OCI-LY3 (cell line): ENCODE measurements around the gene MACC1.

ENCODE experiments used
- H2AFZ ChIP-seq: fragments of 200-600, 300-600 bp; shearing (Covaris generic); 2 replicates; pipeline ENCODE4 v1.6.0; 2014; ENCODE audit warnings: antibody characterized with exemption, low read depth, low read length
- H3K27ac ChIP-seq: fragments of 200-600, 300-600 bp; sonication (generic); 2 replicates; pipeline ENCODE4 v1.5.1; 2014; ENCODE audit warnings: mild to moderate bottlenecking, low read length, moderate library complexity, mixed read lengths
- H3K27me3 ChIP-seq: fragments of 200-600, 300-600 bp; sonication (generic); 2 replicates; pipeline ENCODE4 v1.6.1; 2014; ENCODE audit warnings: low read depth, low read length, mixed read lengths
- H3K36me3 ChIP-seq: fragments of 200-600, 300-600 bp; sonication (generic); replicated peaks from 2 replicates; pipeline ENCODE3; 2014; ENCODE audit warnings: low read depth, low read length, mixed read lengths
- H3K4me1 ChIP-seq: fragments of 300-600, 200-600 bp; sonication (generic); 2 replicates; pipeline ENCODE4 v1.6.1; 2014; ENCODE audit warnings: low read length, mixed read lengths
- H3K4me2 ChIP-seq: fragments of 200-600, 300-600 bp; sonication (generic); 2 replicates; pipeline ENCODE4 v1.6.1; 2014; ENCODE audit warnings: low read length, mixed read lengths
- H3K4me3 ChIP-seq: fragments of 300-600, 200-600 bp; sonication (generic); 2 replicates; pipeline ENCODE4 v1.5.1; 2014; ENCODE audit warnings: antibody characterized with exemption, mild to moderate bottlenecking, low read length, moderate library complexity
- H3K79me2 ChIP-seq: fragments of 300-600, 200-600 bp; shearing (Covaris generic); 2 replicates; pipeline ENCODE4 v1.6.1; 2014; ENCODE audit warnings: mild to moderate bottlenecking, low read length, mixed read lengths
- H3K9ac ChIP-seq: fragments of 300-600, 200-600 bp; shearing (Covaris generic); 2 replicates; pipeline ENCODE4 v1.6.0; 2014; ENCODE audit warnings: mild to moderate bottlenecking, low read length, moderate library complexity
- H3K9me3 ChIP-seq: fragments of 200-600, 300-600 bp; shearing (Covaris generic); 2 replicates; pipeline ENCODE4 v1.6.1; 2014; ENCODE audit warnings: low read length, mixed read lengths; ENCODE audit not compliant: insufficient read depth
- H4K20me1 ChIP-seq: fragments of 200-600, 300-600 bp; sonication (generic); 2 replicates; pipeline ENCODE4 v1.6.1; 2016; ENCODE audit warnings: low read length, mixed read lengths; ENCODE audit not compliant: insufficient read depth
- EZH2phosphoT487 ChIP-seq: fragments of 200-600 bp; shearing (Covaris generic); IDR thresholded peaks from 2 replicates; pipeline ENCODE4 v1.6.1; 2018; ENCODE audit warnings: antibody characterized with exemption, mixed run types, low read depth
- TF ChIP-seq, protein P1 (sequence below): fragments of 200-600, 300-600 bp; sonication (generic); IDR thresholded peaks from 2 replicates; pipeline ENCODE4 v1.5.1; 2014; ENCODE audit warnings: antibody characterized with exemption, low read length, low read depth

Gene MACC1

DNA sequence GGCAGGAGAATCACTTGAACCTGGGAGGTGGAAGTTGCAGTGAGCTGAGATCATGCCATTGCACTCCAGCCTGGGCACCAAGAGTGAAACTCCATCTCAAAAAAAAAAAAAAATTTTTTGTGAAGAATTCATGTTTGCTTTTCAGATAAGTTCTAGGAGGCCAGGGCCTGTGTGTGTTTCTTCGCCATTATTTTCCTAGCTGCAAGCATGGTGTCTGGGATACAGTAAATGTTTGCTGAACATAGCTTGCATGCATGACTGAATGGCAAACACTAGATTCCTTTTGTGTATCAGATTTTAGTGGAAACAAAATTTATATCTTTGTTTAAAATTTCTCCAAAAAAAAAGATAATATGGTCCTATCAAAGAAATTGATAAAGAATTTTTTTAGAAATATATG, 9.7 kb upstream of the MACC1 start:
- Histone ChIP-seq H3K9me3 (no peaks in the 10 kb centered on the region), H3K4me2 (no peak overlapping the region), H3K4me1 (peaks cover 13% of the 10 kb centered on the region), H3K36me3 (no peaks in the 10 kb centered on the region), H3K9ac (no peak overlapping the region), H3K27me3 (no peaks in the 10 kb centered on the region), H3K4me3 (no peak overlapping the region), H3K79me2 (no peaks in the 10 kb centered on the region), H3K27ac (no peak overlapping the region), H4K20me1 (no peaks in the 10 kb centered on the region), H2AFZ (no peak overlapping the region)
- TF ChIP-seq EZH2phosphoT487 = no peak
- TF ChIP-seq, protein P1, sequence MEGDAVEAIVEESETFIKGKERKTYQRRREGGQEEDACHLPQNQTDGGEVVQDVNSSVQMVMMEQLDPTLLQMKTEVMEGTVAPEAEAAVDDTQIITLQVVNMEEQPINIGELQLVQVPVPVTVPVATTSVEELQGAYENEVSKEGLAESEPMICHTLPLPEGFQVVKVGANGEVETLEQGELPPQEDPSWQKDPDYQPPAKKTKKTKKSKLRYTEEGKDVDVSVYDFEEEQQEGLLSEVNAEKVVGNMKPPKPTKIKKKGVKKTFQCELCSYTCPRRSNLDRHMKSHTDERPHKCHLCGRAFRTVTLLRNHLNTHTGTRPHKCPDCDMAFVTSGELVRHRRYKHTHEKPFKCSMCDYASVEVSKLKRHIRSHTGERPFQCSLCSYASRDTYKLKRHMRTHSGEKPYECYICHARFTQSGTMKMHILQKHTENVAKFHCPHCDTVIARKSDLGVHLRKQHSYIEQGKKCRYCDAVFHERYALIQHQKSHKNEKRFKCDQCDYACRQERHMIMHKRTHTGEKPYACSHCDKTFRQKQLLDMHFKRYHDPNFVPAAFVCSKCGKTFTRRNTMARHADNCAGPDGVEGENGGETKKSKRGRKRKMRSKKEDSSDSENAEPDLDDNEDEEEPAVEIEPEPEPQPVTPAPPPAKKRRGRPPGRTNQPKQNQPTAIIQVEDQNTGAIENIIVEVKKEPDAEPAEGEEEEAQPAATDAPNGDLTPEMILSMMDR = no peak

DNA sequence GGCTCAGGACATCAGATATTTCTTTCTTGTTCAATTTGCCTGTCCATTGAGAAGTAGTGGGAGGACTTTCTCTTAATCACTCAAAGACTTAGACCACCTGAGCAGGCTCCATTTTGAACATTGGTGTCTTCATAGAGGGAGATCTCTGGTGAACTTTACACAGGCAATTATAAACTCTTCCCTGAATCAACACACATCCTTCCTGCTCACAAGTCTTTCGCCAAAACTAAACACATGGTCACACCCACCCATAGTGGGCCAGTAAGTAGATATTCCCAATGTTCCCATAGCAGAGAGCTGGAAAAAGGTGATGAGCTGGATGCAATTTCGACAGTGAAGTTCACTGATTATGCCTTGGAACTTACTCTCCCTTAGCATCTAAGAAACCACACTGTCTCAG, 8.2 kb upstream of the MACC1 start:
- H3K9me3 ChIP-seq = no peaks in the 10 kb centered on the region; the same call in 1 of the 2 replicates
- H3K27ac ChIP-seq = no peak overlapping the region
- H3K79me2 ChIP-seq = no peaks in the 10 kb centered on the region
- H3K9ac ChIP-seq = no peak overlapping the region
- H3K4me3 ChIP-seq = no peak overlapping the region
- H3K36me3 ChIP-seq = no peaks in the 10 kb centered on the region
- no peaks in the 10 kb centered on the region for H3K27me3 ChIP-seq
- H3K4me1 ChIP-seq = peaks cover 27% of the 10 kb centered on the region
- H2AFZ ChIP-seq = no peak overlapping the region
- no peaks in the 10 kb centered on the region for H4K20me1 ChIP-seq
- TF ChIP-seq, protein P1 = no peak
- no peak for TF ChIP-seq EZH2phosphoT487
- no peak overlapping the region for H3K4me2 ChIP-seq

DNA sequence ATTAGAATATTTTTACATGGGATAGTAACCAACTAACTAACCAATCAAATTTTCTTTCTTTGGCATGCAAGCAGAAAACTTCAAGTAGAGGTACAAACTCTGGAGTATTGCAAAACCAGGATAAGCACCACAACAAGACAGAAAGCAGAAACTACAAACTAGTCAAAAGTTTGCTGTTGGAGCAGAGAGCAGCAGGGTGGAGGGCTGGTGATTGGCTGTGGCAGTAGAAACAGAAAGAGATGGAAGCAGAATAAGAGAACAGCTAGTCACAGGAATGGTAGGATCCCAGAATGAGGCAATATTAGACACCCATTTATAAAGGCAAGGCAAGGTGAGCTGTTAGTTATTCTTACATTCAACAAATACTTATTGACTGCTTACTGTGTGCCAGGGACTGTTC, 6.8 kb upstream of the MACC1 start:
- no peaks in the 10 kb centered on the region for H4K20me1 ChIP-seq
- H3K4me2 ChIP-seq = no peak overlapping the region
- H3K4me1 ChIP-seq = peaks cover 33% of the 10 kb centered on the region

DNA sequence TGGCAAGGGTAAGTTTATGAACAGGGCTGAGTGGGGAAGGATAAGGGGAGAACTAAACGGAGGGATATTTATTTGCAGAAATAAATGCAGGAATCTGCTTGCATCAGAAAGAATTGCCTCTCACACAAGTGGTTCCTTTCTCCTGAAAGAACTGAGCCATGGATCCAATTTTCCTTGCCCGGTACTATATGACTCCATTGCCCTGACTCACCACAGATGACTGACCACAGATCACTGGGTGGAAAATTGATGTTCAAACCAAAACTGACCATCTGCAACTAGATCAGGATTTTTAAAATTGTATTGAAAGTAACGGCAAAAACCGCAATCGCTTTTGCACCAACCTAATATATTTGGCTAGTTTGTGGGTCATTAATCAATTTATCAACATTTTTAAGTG, 6.2 kb upstream of the MACC1 start:
- Histone ChIP-seq H3K36me3 (no peaks in the 10 kb centered on the region), H3K9ac (no peak overlapping the region), H3K79me2 (no peaks in the 10 kb centered on the region), H3K4me3 (no peak overlapping the region), H3K4me1 (peaks cover 40% of the 10 kb centered on the region), H3K27me3 (no peaks in the 10 kb centered on the region), H3K9me3 (peaks cover 3% of the 10 kb centered on the region; the same call in 1 of the 2 replicates), H2AFZ (no peak overlapping the region), H4K20me1 (no peaks in the 10 kb centered on the region), H3K27ac (no peak overlapping the region), H3K4me2 (no peak overlapping the region)
- TF ChIP-seq EZH2phosphoT487 = no peak
- TF ChIP-seq, protein P1 = no peak

More for the DNA sequence above, 6.8 kb upstream of the MACC1 start:
- Histone ChIP-seq H3K4me3 (no peak overlapping the region), H3K9ac (no peak overlapping the region), H3K79me2 (no peaks in the 10 kb centered on the region), H3K9me3 (peaks cover 3% of the 10 kb centered on the region; the same call in 1 of the 2 replicates), H3K36me3 (no peaks in the 10 kb centered on the region), H2AFZ (no peak overlapping the region), H3K27ac (no peak overlapping the region), H3K27me3 (no peaks in the 10 kb centered on the region)
- TF ChIP-seq, protein P1 = no peak
- TF ChIP-seq EZH2phosphoT487 = no peak
